Natural killer cell treated with Interleukin-12 subunit alpha and Interleukin-12 subunit beta and Interleukin-15 and Interleukin-18, amount 100 ng/mL, for 72 hours (primary cell): Measurements from ENCODE around the gene KRT3. TPM values are rescaled to one million over a fixed set of nuclear protein-coding genes. Genes with fewer than 3 reads are reported as not detected.
"Not testable (repeated sequence)": the region's sequence is repeated elsewhere in the genome, so short reads cannot be mapped to it uniquely, and the experiment has no call there.

ENCODE experiments used
- ATAC-seq, 2 donors: fragments of 150-1000 bp; cut with Tn5 transposase in 1 of 2; sonication (Bioruptor Pico), chemical (Tn5 transposase) in 1 of 2; 2 replicates each; pipeline ENCODE4 v1.10.0; 2021
- DNase-seq: peaks from one replicate; pipeline ENCODE4 v3.0.0; 2022; ENCODE audit warnings: low spot score
- H3K27ac Mint-ChIP-seq, 2 donors: 1 replicate in 1 of 2; 2 replicates in 1 of 2; pipeline ENCODE4 v1.8.0; 2022; ENCODE audit warnings: mixed read lengths in 2 of 2, mild to moderate bottlenecking in 1 of 2, moderate library complexity in 1 of 2
- H3K27me3 Mint-ChIP-seq, 2 donors: 1 replicate in 1 of 2; 2 replicates in 1 of 2; pipeline ENCODE4 v1.8.0; 2022; ENCODE audit warnings: mixed read lengths in 2 of 2
- H3K36me3 Mint-ChIP-seq: one replicate; pipeline ENCODE4 v1.8.0; 2022; ENCODE audit warnings: mixed read lengths
- H3K4me1 Mint-ChIP-seq, 2 donors: 1 replicate in 1 of 2; 2 replicates in 1 of 2; pipeline ENCODE4 v1.8.0; 2022; ENCODE audit warnings: low read depth in 2 of 2, mixed read lengths in 2 of 2, mild to moderate bottlenecking in 1 of 2
- H3K4me3 Mint-ChIP-seq: one replicate; pipeline ENCODE4 v1.8.0; 2022; ENCODE audit warnings: mixed read lengths
- H3K9me3 Mint-ChIP-seq: 2 replicates; pipeline ENCODE4 v1.8.0; 2022; ENCODE audit warnings: mixed read lengths
- total RNA-seq, 2 donors: library from RNA; stranded (reverse); gene quantifications; one replicate each; pipeline ENCODE4 v1.2.3, GENCODE V29; 2022

KRT3 gene
- total RNA-seq, 2 donors from 2014 or later, result not detected

GRCh38 chr12:52805739-52806138 lies 9.8 kb upstream of the KRT3 start:
- no peaks in the 10 kb centered on the region for H3K9me3 Mint-ChIP-seq
- no peak for DNase-seq
- H3K36me3 Mint-ChIP-seq, result no peaks in the 10 kb centered on the region
- H3K27ac Mint-ChIP-seq, result no peak overlapping the region
- no peak overlapping the region for H3K4me3 Mint-ChIP-seq
- no peaks in the 10 kb centered on the region for H3K4me1 Mint-ChIP-seq
- H3K27me3 Mint-ChIP-seq, result peaks cover 0 to 7% of the 10 kb centered on the region in 2 donors
- no peak for ATAC-seq

GRCh38 chr12:52805000-52805399 lies 9.1 kb upstream of the KRT3 start:
- Mint-ChIP-seq H3K4me3 (no peak overlapping the region), H3K27ac (no peak overlapping the region), H3K4me1 (no peaks in the 10 kb centered on the region), H3K36me3 (no peaks in the 10 kb centered on the region), H3K27me3 (peaks cover 0 to 7% of the 10 kb centered on the region in 2 donors), H3K9me3 (no peaks in the 10 kb centered on the region)
- DNase-seq (no peak), ATAC-seq (no peak)

- Mint-ChIP-seq H3K36me3 (no peaks in the 10 kb centered on the region), H3K9me3 (no peaks in the 10 kb centered on the region), H3K27me3 (no peaks in the 10 kb centered on the region), H3K4me3 (no peak overlapping the region), H3K27ac (no peak overlapping the region), H3K4me1 (no peaks in the 10 kb centered on the region)
- ATAC-seq (no peak), DNase-seq (no peak)
Observed at GRCh38 chr12:52802442-52802841, 6.5 kb upstream of the KRT3 start.

GRCh38 chr12:52801773-52802172 lies 5.9 kb upstream of the KRT3 start:
- Mint-ChIP-seq H3K27ac (no peak overlapping the region), H3K4me3 (no peak overlapping the region), H3K4me1 (no peaks in the 10 kb centered on the region), H3K9me3 (no peaks in the 10 kb centered on the region), H3K36me3 (no peaks in the 10 kb centered on the region), H3K27me3 (no peaks in the 10 kb centered on the region)
- no peak for ATAC-seq
- DNase-seq, result no peak

- ATAC-seq (no peak), DNase-seq (no peak)
- Mint-ChIP-seq H3K9me3 (no peaks in the 10 kb centered on the region), H3K36me3 (no peaks in the 10 kb centered on the region), H3K4me1 (no peaks in the 10 kb centered on the region), H3K27me3 (no peaks in the 10 kb centered on the region), H3K4me3 (no peak overlapping the region), H3K27ac (no peak overlapping the region)
Observed at GRCh38 chr12:52800259-52800917, 4.5 kb upstream of the KRT3 start.

GRCh38 chr12:52799505-52800211 lies 3.7 kb upstream of the KRT3 start:
- Mint-ChIP-seq H3K4me3 (no peak overlapping the region), H3K4me1 (no peaks in the 10 kb centered on the region), H3K36me3 (no peaks in the 10 kb centered on the region), H3K27me3 (peaks cover 0 to under 1% of the 10 kb centered on the region in 2 donors), H3K9me3 (no peaks in the 10 kb centered on the region), H3K27ac (no peak overlapping the region)
- ATAC-seq, result no peak
- DNase-seq, result no peak

- H3K27me3 Mint-ChIP-seq, result peaks cover 0 to 2% of the 10 kb centered on the region in 2 donors
- DNase-seq (no peak), ATAC-seq (no peak)
- H3K27ac Mint-ChIP-seq, result no peak overlapping the region
- H3K4me1 Mint-ChIP-seq, result no peaks in the 10 kb centered on the region
- no peak overlapping the region for H3K4me3 Mint-ChIP-seq
- H3K9me3 Mint-ChIP-seq, result no peaks in the 10 kb centered on the region
- H3K36me3 Mint-ChIP-seq, result no peaks in the 10 kb centered on the region
Observed at GRCh38 chr12:52798671-52799504, 3.0 kb upstream of the KRT3 start.

- peaks cover 0 to 2% of the 10 kb centered on the region in 2 donors for H3K27me3 Mint-ChIP-seq
- no peak overlapping the region for H3K4me3 Mint-ChIP-seq
Observed at GRCh38 chr12:52798003-52798670, 2.2 kb upstream of the KRT3 start.

GRCh38 chr12:52797529-52797894 lies 1.6 kb upstream of the KRT3 start:
- H3K27me3 Mint-ChIP-seq, result peaks cover 0 to 4% of the 10 kb centered on the region in 2 donors
- no peak overlapping the region for H3K4me3 Mint-ChIP-seq
- no peaks in the 10 kb centered on the region for H3K4me1 Mint-ChIP-seq
- H3K27ac Mint-ChIP-seq, result no peak overlapping the region
- H3K9me3 Mint-ChIP-seq, result no peaks in the 10 kb centered on the region
- no peaks in the 10 kb centered on the region for H3K36me3 Mint-ChIP-seq
- DNase-seq, result no peak
- ATAC-seq, result no peak

More at GRCh38 chr12:52798003-52798670, 2.2 kb upstream of the KRT3 start:
- Mint-ChIP-seq H3K4me1 (no peaks in the 10 kb centered on the region), H3K36me3 (no peaks in the 10 kb centered on the region), H3K27ac (no peak overlapping the region), H3K9me3 (no peaks in the 10 kb centered on the region)
- ATAC-seq (no peak), DNase-seq (no peak)

- no peak for ATAC-seq
- no peaks in the 10 kb centered on the region for H3K9me3 Mint-ChIP-seq
- no peak overlapping the region for H3K4me3 Mint-ChIP-seq
- peaks cover 0 to 6% of the 10 kb centered on the region in 2 donors for H3K27me3 Mint-ChIP-seq
- no peaks in the 10 kb centered on the region for H3K4me1 Mint-ChIP-seq
- no peaks in the 10 kb centered on the region for H3K36me3 Mint-ChIP-seq
- H3K27ac Mint-ChIP-seq, result no peak overlapping the region
- DNase-seq, result no peak
Observed at GRCh38 chr12:52796839-52797528, 1.1 kb upstream of the KRT3 start.

- DNase-seq, result no peak
- peaks cover 0 to 3% of the 10 kb centered on the region in 2 donors for H3K4me1 Mint-ChIP-seq
- no peaks in the 10 kb centered on the region for H3K36me3 Mint-ChIP-seq
- no peak overlapping the region for H3K27ac Mint-ChIP-seq
- H3K9me3 Mint-ChIP-seq, result no peaks in the 10 kb centered on the region
- H3K4me3 Mint-ChIP-seq, result no peak overlapping the region
- peak in 1 of 2 donors; percentile 22 for ATAC-seq
- peaks cover 5 to 10% of the 10 kb centered on the region in 2 donors for H3K27me3 Mint-ChIP-seq
Observed at GRCh38 chr12:52796429-52796794, 495 bp upstream of the KRT3 start.

- H3K27me3 Mint-ChIP-seq, result peaks cover 13 to 15% of the 10 kb centered on the region in 2 donors
- not testable (repeated sequence) for H3K36me3 Mint-ChIP-seq, H3K4me3 Mint-ChIP-seq, H3K9me3 Mint-ChIP-seq, DNase-seq, H3K4me1 Mint-ChIP-seq, ATAC-seq, H3K27ac Mint-ChIP-seq
Observed at GRCh38 chr12:52795332-52795674, 614 bp downstream of the KRT3 start.
